A549 (cell line): ENCODE data around the gene CHST13. TPM values are rescaled to one million over a fixed set of nuclear protein-coding genes. Genes with fewer than 3 reads are reported as not detected.

Source experiments
- ATAC-seq, 2 experiments: fragments of 200-7000 bp in 1 of 2; fragments of >200 bp in 1 of 2; cut with Nextera tagmentation in 1 of 2; cut with Tn5 transposase in 1 of 2; 3 replicates each; pipeline versions ENCODE4 v1.8.0 to v1.9.1; 2018 to 2020; ENCODE audit warnings: mild to moderate bottlenecking in 1 of 2, moderate library complexity in 1 of 2
- CTCF ChIA-PET: fragments of 300-600 bp; sonication (Branson Sonifier 250); formaldehyde crosslinking; extraction: SDS; loops from one replicate; lab custom pipeline; 2021; ENCODE audit warnings: antibody characterized with exemption, inconsistent platforms; lab: Yijun Ruan, JAX
- POLR2A ChIA-PET: fragments of 350-600 bp; formaldehyde crosslinking; extraction: SDS; loops from one replicate; lab custom pipeline; 2021; ENCODE audit warnings: antibody characterized with exemption, inconsistent platforms; lab: Yijun Ruan, JAX
- DNase-seq, 2 experiments: peaks; one replicate each; pipeline versions ENCODE4 v3.0.0 to v3.0.0-alpha.2; 2011 to 2016; ENCODE audit warnings: low read depth in 1 of 2, low spot score in 1 of 2
- FAIRE-seq: peaks from 2 replicates; lab custom pipeline; 2011; peaks lifted over from hg19 to GRCh38; lab: Jason Lieb, UNC
- H3K27ac ChIP-seq, 2 experiments: fragments of >200 bp; sonication (Bioruptor Twin); formaldehyde crosslinking; 3 replicates each; pipeline ENCODE4 v1.5.1; 2016 to 2017
- H3K4me1 ChIP-seq: fragments of >200 bp; sonication (Bioruptor Twin); formaldehyde crosslinking; 3 replicates; pipeline ENCODE4 v1.6.1; 2016
- H3K4me2 ChIP-seq: fragments of >200 bp; sonication (Bioruptor Twin); formaldehyde crosslinking; 3 replicates; pipeline ENCODE4 v1.6.1; 2016
- H3K4me3 ChIP-seq: fragments of >200 bp; sonication (Bioruptor Twin); formaldehyde crosslinking; 3 replicates; pipeline ENCODE4 v1.5.1; 2016
- H3K9me3 ChIP-seq: fragments of >200 bp; sonication (Bioruptor Twin); formaldehyde crosslinking; 3 replicates; pipeline ENCODE4 v1.6.1; 2016
- ATOH8 ChIP-seq: fragments of 250-450 bp; sonication (Bioruptor Pico); IDR thresholded peaks from 2 replicates; pipeline ENCODE4 v1.5.0; 2020; ENCODE audit warnings: low read depth, mild to moderate bottlenecking, moderate library complexity
- BCL3 ChIP-seq: fragments of >200 bp; sonication (Bioruptor Twin); formaldehyde crosslinking; IDR thresholded peaks from 3 replicates; pipeline ENCODE4 v1.6.1; 2016
- CBX8 ChIP-seq: fragments of 200-600 bp; sonication (generic); IDR thresholded peaks from 2 replicates; pipeline ENCODE4 v1.6.1; 2016
- CHD2 ChIP-seq: fragments of 150-350 bp; IDR thresholded peaks from 2 replicates; pipeline ENCODE4 v1.6.1; 2014; ENCODE audit warnings: low read length; ENCODE audit not compliant: partially characterized antibody
- EHMT2 ChIP-seq: fragments of 200-600 bp; sonication (generic); IDR thresholded peaks from 2 replicates; pipeline ENCODE4 v1.6.1; 2016; ENCODE audit warnings: antibody characterized with exemption, low read depth, mild to moderate bottlenecking, moderate library complexity
- ELK1 ChIP-seq: fragments of 150-350 bp; IDR thresholded peaks from 2 replicates; pipeline ENCODE4 v1.6.1; 2014; ENCODE audit warnings: low read depth, mild to moderate bottlenecking, low read length
- ESRRA ChIP-seq: fragments of 150-350 bp; IDR thresholded peaks from 2 replicates; pipeline ENCODE4 v1.6.1; 2014; ENCODE audit warnings: mild to moderate bottlenecking, low read length, borderline replicate concordance
- FOXS1 ChIP-seq: fragments of 250-450 bp; sonication (Bioruptor Pico); IDR thresholded peaks from 2 replicates; pipeline ENCODE4 v1.5.0; 2020; ENCODE audit warnings: mild to moderate bottlenecking, moderate library complexity
- GATA3 ChIP-seq: IDR thresholded peaks from 2 replicates; pipeline ENCODE4 v1.6.1; 2012; ENCODE audit warnings: borderline replicate concordance
- HDAC2 ChIP-seq: fragments of 200-600 bp; sonication (generic); IDR thresholded peaks from 2 replicates; pipeline ENCODE4 v1.6.1; 2016
- HEYL ChIP-seq: fragments of 250-450 bp; sonication (Bioruptor Pico); IDR thresholded peaks from 2 replicates; pipeline ENCODE4 v1.8.0; 2021; ENCODE audit warnings: mild to moderate bottlenecking, moderate library complexity
- HOXA7 ChIP-seq: fragments of 250-450 bp; sonication (Bioruptor Pico); IDR thresholded peaks from 2 replicates; pipeline ENCODE4 v1.5.0; 2020; ENCODE audit warnings: mild to moderate bottlenecking, moderate library complexity
- HOXB13 ChIP-seq: fragments of 250-450 bp; sonication (Bioruptor Pico); IDR thresholded peaks from 2 replicates; pipeline ENCODE4 v1.5.0; 2020; ENCODE audit warnings: low read depth, mild to moderate bottlenecking, moderate library complexity
- JUN ChIP-seq, 2 experiments: fragments of >200 bp; sonication (Bioruptor Twin); formaldehyde crosslinking; IDR thresholded peaks; 2 replicates in 1 of 2; 3 replicates in 1 of 2; pipeline ENCODE4 v1.6.1; 2016 to 2017
- JUNB ChIP-seq: fragments of >200 bp; sonication (Bioruptor Twin); formaldehyde crosslinking; IDR thresholded peaks from 2 replicates; pipeline ENCODE4 v1.6.1; 2016
- KDM5A ChIP-seq: fragments of 200-600 bp; sonication (generic); IDR thresholded peaks from 2 replicates; pipeline ENCODE4 v1.6.1; 2016; ENCODE audit warnings: antibody characterized with exemption, mild to moderate bottlenecking
- MAFK ChIP-seq: fragments of 450-650 bp; IDR thresholded peaks from 2 replicates; pipeline ENCODE4 v1.6.1; 2014; ENCODE audit not compliant: partially characterized antibody
- MAZ ChIP-seq: fragments of 150-350 bp; IDR thresholded peaks from 2 replicates; pipeline ENCODE4 v1.6.1; 2014; ENCODE audit warnings: antibody characterized with exemption, low read depth, low read length, borderline replicate concordance
- NR3C1 ChIP-seq: fragments of >200 bp; sonication (Bioruptor Twin); formaldehyde crosslinking; IDR thresholded peaks from 3 replicates; pipeline ENCODE4 v1.6.1; 2017
- PBX3 ChIP-seq: IDR thresholded peaks from 2 replicates; pipeline ENCODE4 v1.6.1; 2012
- POLR2AphosphoS2 ChIP-seq: conservative IDR thresholded peaks from 2 replicates; pipeline ENCODE4 v1.6.1; 2012; ENCODE audit warnings: low read length, improper control_type of control experiment, inconsistent platforms
- RAD21 ChIP-seq, 2 experiments: fragments of >200 bp in 1 of 2; sonication (Bioruptor Twin) in 1 of 2; formaldehyde crosslinking in 1 of 2; IDR thresholded peaks in 1 of 2; conservative IDR thresholded peaks in 1 of 2; 2 replicates in 1 of 2; 3 replicates in 1 of 2; pipeline ENCODE4 v1.6.1; 2012 to 2018; ENCODE audit warnings: inconsistent platforms in 1 of 2
- RCOR1 ChIP-seq: fragments of 150-350 bp; IDR thresholded peaks from 2 replicates; pipeline ENCODE4 v1.6.1; 2014; ENCODE audit warnings: antibody characterized with exemption, low read length, low read depth
- RFX5 ChIP-seq: fragments of 450-650 bp; IDR thresholded peaks from 2 replicates; pipeline ENCODE4 v1.7.1; 2014; ENCODE audit warnings: antibody characterized with exemption, mild to moderate bottlenecking, moderate library complexity
- SMC3 ChIP-seq: fragments of >200 bp; sonication (Bioruptor Twin); formaldehyde crosslinking; IDR thresholded peaks from 3 replicates; pipeline ENCODE4 v1.6.1; 2018; ENCODE audit warnings: inconsistent platforms
- TFCP2L1 ChIP-seq: fragments of 250-450 bp; sonication (Bioruptor Pico); IDR thresholded peaks from 2 replicates; pipeline ENCODE4 v1.5.0; 2021; ENCODE audit warnings: mild to moderate bottlenecking
- ZFP36 ChIP-seq: fragments of 450-650 bp; IDR thresholded peaks from 2 replicates; pipeline ENCODE4 v1.6.1; 2014; ENCODE audit warnings: borderline replicate concordance; ENCODE audit not compliant: partially characterized antibody
- ZNF302 ChIP-seq: fragments of 250-450 bp; sonication (Bioruptor Pico); IDR thresholded peaks from 2 replicates; pipeline ENCODE4 v1.9.0; 2021; ENCODE audit warnings: inconsistent platforms, mild to moderate bottlenecking, moderate library complexity
- WGBS: methylation state at CpG from one replicate; pipeline ENCODE4 v1.1.6; 2017; ENCODE audit errors: missing lambda C conversion rate; 5-methylcytosine and 5-hydroxymethylcytosine counted together
- polyA plus RNA-seq, 4 experiments: library from polyadenylated mRNA; depleted of rRNA in 3 of 4; stranded (reverse); fragments of >200 nt; fragmentation: RNase III in 1 of 4; extraction: RNeasy Plus Mini Kit Qiagen cat#74134 plus additional on column Dnase treatment in 1 of 4; gene quantifications; 2 replicates in 3 of 4; 3 replicates in 1 of 4; pipeline ENCODE4 v1.2.3, GENCODE V29; 2011 to 2017

The CHST13 gene
- polyA plus RNA-seq, 2 of the 4 experiments (the other 2 are of a cell fraction): 0.30 to 0.59 TPM

- POLR2A ChIA-PET: no interaction called here
- no peak overlapping the region for H3K27ac ChIP-seq
These were observed 54.7 kb downstream of the CHST13 start for GRCh38 chr3:126578702-126579101.

GRCh38 chr3:126580746-126581145 lies 56.8 kb downstream of the CHST13 start:
- DNase-seq (no peak), ATAC-seq (no peak), FAIRE-seq (no peak)
- WGBS: 31% methylated on average over 5 of the region's 5 CpGs
- ChIA-PET CTCF (no interaction called here), POLR2A (no interaction called here)
- no peaks in the 10 kb centered on the region for H3K4me1 ChIP-seq
- no peaks in the 10 kb centered on the region for H3K9me3 ChIP-seq
- H3K4me3 ChIP-seq: no peak overlapping the region
- no peak overlapping the region for H3K27ac ChIP-seq
- no peak overlapping the region for H3K4me2 ChIP-seq
- TF ChIP-seq JUN (IDR thresholded peaks at IDR 0.05) (no peak), EHMT2 (no peak), HOXA7 (CRISPR knock-in tag) (no peak), ZFP36 (no peak), GATA3 (no peak), HOXB13 (no peak), ATOH8 (CRISPR knock-in tag) (no peak), HEYL (CRISPR knock-in tag) (no peak), SMC3 (no peak), RFX5 (no peak), TFCP2L1 (CRISPR knock-in tag) (no peak), JUNB (no peak)

More at GRCh38 chr3:126578702-126579101, 54.7 kb downstream of the CHST13 start:
- CTCF ChIA-PET: no interaction called here
- no peaks in the 10 kb centered on the region for H3K9me3 ChIP-seq
- FAIRE-seq (no peak), ATAC-seq (no peak), DNase-seq (no peak)
- 58% methylated on average over 4 of the region's 7 CpGs for WGBS
- H3K4me1 ChIP-seq: 0 out of 3 replicates have a peak, but pooled peaks cover 4% of the 10 kb centered on the region
- H3K4me3 ChIP-seq: no peak overlapping the region
- no peak for TF ChIP-seq ZNF302 (CRISPR knock-in tag)
- TF ChIP-seq HDAC2: no peak
- TF ChIP-seq MAFK: no peak
- no peak for TF ChIP-seq JUN (IDR thresholded peaks at IDR 0.05)
- no peak for TF ChIP-seq CBX8
- TF ChIP-seq MAZ: no peak
- no peak for TF ChIP-seq SMC3
- no peak for TF ChIP-seq EHMT2
- no peak for TF ChIP-seq KDM5A
- TF ChIP-seq POLR2AphosphoS2: no peak
- no peak for TF ChIP-seq FOXS1 (CRISPR knock-in tag)
- no peak for TF ChIP-seq RCOR1
- TF ChIP-seq BCL3: no peak
- TF ChIP-seq ELK1: no peak
- no peak for TF ChIP-seq RAD21 (conservative IDR thresholded peaks at IDR 0.05 in 1 of 2, IDR thresholded peaks at IDR 0.05 in 1 of 2)
- no peak for TF ChIP-seq PBX3
- TF ChIP-seq CHD2: no peak
- no peak for TF ChIP-seq ESRRA
- no peak for TF ChIP-seq NR3C1
- H3K4me2 ChIP-seq: no peak overlapping the region
